Measurements from ENCODE around the gene PAFAH1B2. TPM values are rescaled to one million over a fixed set of nuclear protein-coding genes. Genes with fewer than 3 reads are reported as not detected.

Gene PAFAH1B2
- polyA plus RNA-seq, 1 donor from 2014 or later = 85.9 TPM

DNA sequence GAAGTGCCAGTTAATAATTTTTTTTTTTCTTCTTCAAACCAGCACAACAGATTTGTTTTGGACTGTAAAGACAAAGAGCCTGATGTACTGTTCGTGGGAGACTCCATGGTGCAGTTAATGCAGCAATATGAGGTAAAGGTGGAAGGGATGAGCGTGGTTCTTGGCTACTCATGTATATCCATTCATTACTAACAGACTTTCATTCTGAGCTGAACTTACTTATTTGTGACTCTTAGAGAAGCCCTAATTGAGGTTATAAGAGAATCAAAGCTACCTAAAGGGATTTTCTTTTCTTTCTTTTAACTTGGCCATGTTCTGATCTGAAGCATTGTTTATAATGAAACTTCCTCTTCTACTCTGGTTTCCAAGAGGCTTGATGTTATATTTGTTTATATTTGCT, 15.8 kb downstream of the PAFAH1B2 start:
- Histone ChIP-seq H3K4me2 (ENCODE audit: low read length) (no peak overlapping the region), H3K36me3 (ENCODE audit: insufficient read depth, low read length) (no peaks in the 10 kb centered on the region), H4K20me1 (ENCODE audit: insufficient read depth) (peaks cover 4% of the 10 kb centered on the region)

DNA sequence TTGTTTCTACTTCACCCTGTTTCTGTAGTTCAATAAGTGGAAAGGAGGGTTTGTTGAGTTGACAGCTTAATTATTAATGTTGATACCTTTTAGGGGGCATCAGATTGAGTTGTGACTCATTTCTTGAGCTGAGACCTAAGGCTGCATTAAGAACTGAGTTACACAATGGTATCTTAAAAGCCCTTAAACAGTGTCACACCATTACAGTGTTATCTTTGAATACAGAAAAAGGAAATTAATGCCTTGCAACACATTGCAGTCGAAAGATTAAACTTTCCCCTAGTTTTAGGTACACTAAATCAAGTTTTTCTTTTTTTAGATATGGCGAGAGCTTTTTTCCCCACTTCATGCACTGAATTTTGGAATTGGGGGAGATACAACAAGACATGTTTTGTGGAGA, 16.7 kb downstream of the PAFAH1B2 start:
- H3K36me3 ChIP-seq (ENCODE audit: insufficient read depth, low read length) = peaks cover 4% of the 10 kb centered on the region
- no peak overlapping the region for H2AFZ ChIP-seq (ENCODE audit: low read depth, low read length)
- H3K27ac ChIP-seq (ENCODE audit: low read length) = no peak overlapping the region
- TF ChIP-seq SMC3 (conservative IDR thresholded peaks at IDR 0.05; ENCODE audit: poor library complexity) (no peak), POLR2AphosphoS5 (IDR thresholded peaks at IDR 0.05) (no peak), EZH2 (IDR thresholded peaks at IDR 0.05; ENCODE audit: borderline replicate concordance, insufficient read depth, low read length, poor library complexity, severe bottlenecking) (no peak), CTCF (IDR thresholded peaks at IDR 0.05; ENCODE audit: poor library complexity, severe bottlenecking) (no peak), MXI1 (conservative IDR thresholded peaks at IDR 0.05; ENCODE audit: poor library complexity, severe bottlenecking) (no peak), RAD21 (conservative IDR thresholded peaks at IDR 0.05) (no peak), TAF1 (IDR thresholded peaks at IDR 0.05; ENCODE audit: low read depth) (no peak), EP300 (conservative IDR thresholded peaks at IDR 0.05; ENCODE audit: poor library complexity, severe bottlenecking) (no peak)
- TF ChIP-seq, protein P1, sequence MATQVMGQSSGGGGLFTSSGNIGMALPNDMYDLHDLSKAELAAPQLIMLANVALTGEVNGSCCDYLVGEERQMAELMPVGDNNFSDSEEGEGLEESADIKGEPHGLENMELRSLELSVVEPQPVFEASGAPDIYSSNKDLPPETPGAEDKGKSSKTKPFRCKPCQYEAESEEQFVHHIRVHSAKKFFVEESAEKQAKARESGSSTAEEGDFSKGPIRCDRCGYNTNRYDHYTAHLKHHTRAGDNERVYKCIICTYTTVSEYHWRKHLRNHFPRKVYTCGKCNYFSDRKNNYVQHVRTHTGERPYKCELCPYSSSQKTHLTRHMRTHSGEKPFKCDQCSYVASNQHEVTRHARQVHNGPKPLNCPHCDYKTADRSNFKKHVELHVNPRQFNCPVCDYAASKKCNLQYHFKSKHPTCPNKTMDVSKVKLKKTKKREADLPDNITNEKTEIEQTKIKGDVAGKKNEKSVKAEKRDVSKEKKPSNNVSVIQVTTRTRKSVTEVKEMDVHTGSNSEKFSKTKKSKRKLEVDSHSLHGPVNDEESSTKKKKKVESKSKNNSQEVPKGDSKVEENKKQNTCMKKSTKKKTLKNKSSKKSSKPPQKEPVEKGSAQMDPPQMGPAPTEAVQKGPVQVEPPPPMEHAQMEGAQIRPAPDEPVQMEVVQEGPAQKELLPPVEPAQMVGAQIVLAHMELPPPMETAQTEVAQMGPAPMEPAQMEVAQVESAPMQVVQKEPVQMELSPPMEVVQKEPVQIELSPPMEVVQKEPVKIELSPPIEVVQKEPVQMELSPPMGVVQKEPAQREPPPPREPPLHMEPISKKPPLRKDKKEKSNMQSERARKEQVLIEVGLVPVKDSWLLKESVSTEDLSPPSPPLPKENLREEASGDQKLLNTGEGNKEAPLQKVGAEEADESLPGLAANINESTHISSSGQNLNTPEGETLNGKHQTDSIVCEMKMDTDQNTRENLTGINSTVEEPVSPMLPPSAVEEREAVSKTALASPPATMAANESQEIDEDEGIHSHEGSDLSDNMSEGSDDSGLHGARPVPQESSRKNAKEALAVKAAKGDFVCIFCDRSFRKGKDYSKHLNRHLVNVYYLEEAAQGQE (IDR thresholded peaks at IDR 0.05; ENCODE audit: borderline replicate concordance) = no peak
- no peaks in the 10 kb centered on the region for H3K27me3 ChIP-seq (ENCODE audit: insufficient read depth, low read depth, low read length)
- H3K4me2 ChIP-seq (ENCODE audit: low read length) = no peak overlapping the region
- H4K20me1 ChIP-seq (ENCODE audit: insufficient read depth) = peaks cover 4% of the 10 kb centered on the region
- no peaks in the 10 kb centered on the region for H3K9me3 ChIP-seq (ENCODE audit: low read length)
- no peaks in the 10 kb centered on the region for H3F3A ChIP-seq (ENCODE audit: insufficient read depth, low read length, poor library complexity, severe bottlenecking)
- no peak overlapping the region for H3K4me3 ChIP-seq (ENCODE audit: low read length)
- H3K79me2 ChIP-seq (replicated peaks; ENCODE audit: insufficient read depth, low read length) = peaks cover 20% of the 10 kb centered on the region
- H3K9ac ChIP-seq (ENCODE audit: low read length) = no peak overlapping the region
- H3K9me2 ChIP-seq (ENCODE audit: insufficient read depth, low read length) = no peaks in the 10 kb centered on the region

More for the DNA sequence above, 15.8 kb downstream of the PAFAH1B2 start:
- no peaks in the 10 kb centered on the region for H3K9me3 ChIP-seq (ENCODE audit: low read length)
- no peak overlapping the region for H3K27ac ChIP-seq (ENCODE audit: low read length)
- TF ChIP-seq SMC3 (conservative IDR thresholded peaks at IDR 0.05; ENCODE audit: poor library complexity) = no peak
- no peak for TF ChIP-seq TAF1 (IDR thresholded peaks at IDR 0.05; ENCODE audit: low read depth)
- TF ChIP-seq EP300 (conservative IDR thresholded peaks at IDR 0.05; ENCODE audit: poor library complexity, severe bottlenecking) = no peak
- TF ChIP-seq POLR2AphosphoS5 (IDR thresholded peaks at IDR 0.05) = no peak
- TF ChIP-seq CTCF (IDR thresholded peaks at IDR 0.05; ENCODE audit: poor library complexity, severe bottlenecking) = no peak
- TF ChIP-seq, protein P1 (IDR thresholded peaks at IDR 0.05; ENCODE audit: borderline replicate concordance) = no peak
- TF ChIP-seq EZH2 (IDR thresholded peaks at IDR 0.05; ENCODE audit: borderline replicate concordance, insufficient read depth, low read length, poor library complexity, severe bottlenecking) = no peak
- no peak for TF ChIP-seq RAD21 (conservative IDR thresholded peaks at IDR 0.05)
- TF ChIP-seq MXI1 (conservative IDR thresholded peaks at IDR 0.05; ENCODE audit: poor library complexity, severe bottlenecking) = no peak
- H3K27me3 ChIP-seq (ENCODE audit: insufficient read depth, low read depth, low read length) = no peaks in the 10 kb centered on the region
- H3K79me2 ChIP-seq (replicated peaks; ENCODE audit: insufficient read depth, low read length) = peaks cover 29% of the 10 kb centered on the region
- no peaks in the 10 kb centered on the region for H3F3A ChIP-seq (ENCODE audit: insufficient read depth, low read length, poor library complexity, severe bottlenecking)
- H3K9me2 ChIP-seq (ENCODE audit: insufficient read depth, low read length) = no peaks in the 10 kb centered on the region
- no peak overlapping the region for H3K9ac ChIP-seq (ENCODE audit: low read length)
- H3K4me3 ChIP-seq (ENCODE audit: low read length) = no peak overlapping the region
- no peak overlapping the region for H2AFZ ChIP-seq (ENCODE audit: low read depth, low read length)
